Measurements from ENCODE around the gene LRRK1.

The LRRK1 gene

DNA sequence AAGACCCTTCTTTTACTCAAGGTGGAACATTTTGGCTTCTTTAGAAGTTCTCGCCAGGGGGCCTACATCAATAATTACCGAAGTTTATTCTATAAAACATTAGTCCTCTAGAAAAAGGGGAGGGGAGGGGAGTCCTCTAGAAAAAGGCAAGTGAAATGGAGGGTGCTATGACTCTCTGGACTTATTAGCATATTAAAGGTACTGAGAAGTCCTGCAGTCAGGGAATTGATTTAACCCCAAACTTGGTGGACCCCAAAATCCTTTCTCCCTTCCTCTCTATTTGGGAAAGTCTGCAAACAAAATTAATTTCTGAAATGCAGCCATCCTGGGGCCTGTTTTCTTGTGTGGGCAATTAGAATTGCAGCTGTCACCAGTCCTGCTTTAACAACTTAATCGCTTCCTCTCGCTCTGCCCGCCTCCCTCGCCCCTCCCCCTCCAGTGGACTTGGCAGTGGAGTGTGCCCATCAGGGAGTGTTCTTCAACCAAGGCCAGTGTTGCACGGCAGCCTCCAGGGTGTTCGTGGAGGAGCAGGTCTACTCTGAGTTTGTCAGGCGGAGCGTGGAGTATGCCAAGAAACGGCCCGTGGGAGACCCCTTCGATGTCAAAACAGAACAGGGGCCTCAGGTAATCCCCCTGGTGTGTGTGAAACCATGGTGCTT is 18.9 kb upstream of the LRRK1 start:
- TF ChIP-seq, protein P1, sequence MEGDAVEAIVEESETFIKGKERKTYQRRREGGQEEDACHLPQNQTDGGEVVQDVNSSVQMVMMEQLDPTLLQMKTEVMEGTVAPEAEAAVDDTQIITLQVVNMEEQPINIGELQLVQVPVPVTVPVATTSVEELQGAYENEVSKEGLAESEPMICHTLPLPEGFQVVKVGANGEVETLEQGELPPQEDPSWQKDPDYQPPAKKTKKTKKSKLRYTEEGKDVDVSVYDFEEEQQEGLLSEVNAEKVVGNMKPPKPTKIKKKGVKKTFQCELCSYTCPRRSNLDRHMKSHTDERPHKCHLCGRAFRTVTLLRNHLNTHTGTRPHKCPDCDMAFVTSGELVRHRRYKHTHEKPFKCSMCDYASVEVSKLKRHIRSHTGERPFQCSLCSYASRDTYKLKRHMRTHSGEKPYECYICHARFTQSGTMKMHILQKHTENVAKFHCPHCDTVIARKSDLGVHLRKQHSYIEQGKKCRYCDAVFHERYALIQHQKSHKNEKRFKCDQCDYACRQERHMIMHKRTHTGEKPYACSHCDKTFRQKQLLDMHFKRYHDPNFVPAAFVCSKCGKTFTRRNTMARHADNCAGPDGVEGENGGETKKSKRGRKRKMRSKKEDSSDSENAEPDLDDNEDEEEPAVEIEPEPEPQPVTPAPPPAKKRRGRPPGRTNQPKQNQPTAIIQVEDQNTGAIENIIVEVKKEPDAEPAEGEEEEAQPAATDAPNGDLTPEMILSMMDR (IDR thresholded peaks at IDR 0.05; ENCODE audit: insufficient read depth, low read length, missing control alignments) = no peak
- ChIA-PET POLR2A (no interaction called here), CTCF (interaction anchor here (1.6 to 5.6 kb wide), 3 partner anchors 17 to 28 kb away, joined by 6 to 34 read pairs (median 10); no protein-coding TSS in a partner anchor)
- H3K4me3 ChIP-seq (ENCODE audit: low read depth, low read length) = no peak overlapping the region
- no peak for DNase-seq (ENCODE audit: low read depth, low spot score)

GRCh38 chr15:100900795-100901169 is 18.4 kb upstream of the LRRK1 start:
- CTCF ChIA-PET = interaction anchor here (0.8 to 6.9 kb wide), 5 partner anchors 10 to 275 kb away, joined by 3 to 68 read pairs (median 4); partner anchors contain the start of gene LRRK1
- POLR2A ChIA-PET = no interaction called here
- TF ChIP-seq, protein P1 (IDR thresholded peaks at IDR 0.05; ENCODE audit: insufficient read depth, low read length, missing control alignments) = no peak
- no peak overlapping the region for H3K4me3 ChIP-seq (ENCODE audit: low read depth, low read length)
- no peak for DNase-seq (ENCODE audit: low read depth, low spot score)

DNA sequence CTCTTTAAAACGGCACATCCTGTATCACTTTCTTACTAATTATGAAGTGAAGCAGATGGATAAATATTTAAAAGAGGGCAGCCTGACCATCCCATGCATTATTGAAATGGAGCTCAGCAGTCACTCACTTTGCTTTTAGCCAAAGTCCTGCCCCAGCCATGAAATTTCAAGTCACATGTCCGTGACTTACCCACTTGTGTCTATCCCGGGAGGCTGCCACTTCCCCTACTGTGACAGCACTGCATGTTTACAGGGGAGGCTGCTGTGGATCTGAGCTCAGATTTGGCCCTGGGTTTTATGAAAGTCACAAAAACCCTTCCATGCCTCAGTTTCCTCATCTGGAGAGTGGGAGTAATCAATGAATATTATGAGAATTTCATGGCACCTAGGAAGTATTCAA is 17.9 kb upstream of the LRRK1 start:
- ChIA-PET CTCF (interaction anchor here (0.8 to 6.9 kb wide), 5 partner anchors 9 to 276 kb away, joined by 3 to 68 read pairs (median 4); partner anchors contain the start of gene LRRK1), POLR2A (no interaction called here)
- DNase-seq (ENCODE audit: low read depth, low spot score) = no peak
- H3K4me3 ChIP-seq (ENCODE audit: low read depth, low read length) = no peak overlapping the region
- TF ChIP-seq, protein P1 (IDR thresholded peaks at IDR 0.05; ENCODE audit: insufficient read depth, low read length, missing control alignments) = no peak

GRCh38 chr15:100901702-100902435 is 17.3 kb upstream of the LRRK1 start:
- DNase-seq (ENCODE audit: low read depth, low spot score) = no peak
- ChIA-PET CTCF (interaction anchor here (0.6 to 6.9 kb wide), 10 partner anchors 9 to 276 kb away, joined by 3 to 68 read pairs (median 3); partner anchors contain the start of gene LRRK1), POLR2A (no interaction called here)
- no peak overlapping the region for H3K4me3 ChIP-seq (ENCODE audit: low read depth, low read length)
- TF ChIP-seq, protein P1 (IDR thresholded peaks at IDR 0.05; ENCODE audit: insufficient read depth, low read length, missing control alignments) = no peak

DNA sequence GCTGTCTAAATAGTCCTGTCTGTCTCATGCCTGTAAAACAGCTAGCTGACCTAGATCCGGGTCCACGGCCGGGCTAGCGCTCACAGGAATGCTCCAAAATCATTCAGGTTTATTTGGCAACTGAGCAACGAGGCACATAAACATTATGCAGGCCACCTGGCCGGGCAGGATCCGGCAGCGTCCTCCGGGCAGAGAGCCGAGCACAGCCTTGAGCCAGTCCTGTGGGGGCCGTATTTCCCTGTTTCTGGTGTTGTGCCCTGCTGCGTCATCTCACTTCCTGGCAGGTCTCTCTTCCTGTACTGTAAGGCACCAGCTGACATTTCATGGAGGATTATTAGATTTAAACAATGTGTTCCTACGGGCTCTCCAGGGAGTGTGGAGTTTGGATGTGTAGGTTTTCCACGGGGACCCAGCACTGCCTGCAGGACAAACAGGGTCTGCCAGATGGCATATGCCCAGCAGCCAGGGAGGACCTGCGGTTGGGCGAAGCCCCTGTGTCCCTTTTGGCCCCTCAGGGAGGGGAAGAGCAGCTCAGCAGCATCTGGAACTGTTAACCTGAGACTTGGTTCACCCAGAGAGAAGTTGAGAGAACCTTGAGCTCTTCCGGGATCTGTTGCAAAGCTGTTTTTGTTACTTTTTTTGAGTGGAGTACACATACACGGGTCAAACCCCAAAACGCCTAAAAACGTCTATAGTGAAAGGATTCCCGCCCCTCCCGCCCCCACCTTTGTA is 16.6 kb upstream of the LRRK1 start:
- CTCF ChIA-PET = interaction anchor here (0.6 to 6.9 kb wide), 11 partner anchors 8 to 286 kb away, joined by 3 to 68 read pairs (median 3); partner anchors contain the start of gene LRRK1
- peak; percentile 37 for DNase-seq (ENCODE audit: low read depth, low spot score)
- no peak overlapping the region; the same call in 1 of the 2 replicates for H3K4me3 ChIP-seq (ENCODE audit: low read depth, low read length)
- TF ChIP-seq, protein P1 (IDR thresholded peaks at IDR 0.05; ENCODE audit: insufficient read depth, low read length, missing control alignments) = no peak
- POLR2A ChIA-PET = no interaction called here

All from AG04449 (cell line).